AG08395 (cell line): Measurements from ENCODE around the gene ADCYAP1R1.

Experiments used
- DNase-seq: peaks from one replicate; pipeline ENCODE4 v3.0.0; 2012; ENCODE audit warnings: mixed read lengths, low spot score

The ADCYAP1R1 gene

DNA sequence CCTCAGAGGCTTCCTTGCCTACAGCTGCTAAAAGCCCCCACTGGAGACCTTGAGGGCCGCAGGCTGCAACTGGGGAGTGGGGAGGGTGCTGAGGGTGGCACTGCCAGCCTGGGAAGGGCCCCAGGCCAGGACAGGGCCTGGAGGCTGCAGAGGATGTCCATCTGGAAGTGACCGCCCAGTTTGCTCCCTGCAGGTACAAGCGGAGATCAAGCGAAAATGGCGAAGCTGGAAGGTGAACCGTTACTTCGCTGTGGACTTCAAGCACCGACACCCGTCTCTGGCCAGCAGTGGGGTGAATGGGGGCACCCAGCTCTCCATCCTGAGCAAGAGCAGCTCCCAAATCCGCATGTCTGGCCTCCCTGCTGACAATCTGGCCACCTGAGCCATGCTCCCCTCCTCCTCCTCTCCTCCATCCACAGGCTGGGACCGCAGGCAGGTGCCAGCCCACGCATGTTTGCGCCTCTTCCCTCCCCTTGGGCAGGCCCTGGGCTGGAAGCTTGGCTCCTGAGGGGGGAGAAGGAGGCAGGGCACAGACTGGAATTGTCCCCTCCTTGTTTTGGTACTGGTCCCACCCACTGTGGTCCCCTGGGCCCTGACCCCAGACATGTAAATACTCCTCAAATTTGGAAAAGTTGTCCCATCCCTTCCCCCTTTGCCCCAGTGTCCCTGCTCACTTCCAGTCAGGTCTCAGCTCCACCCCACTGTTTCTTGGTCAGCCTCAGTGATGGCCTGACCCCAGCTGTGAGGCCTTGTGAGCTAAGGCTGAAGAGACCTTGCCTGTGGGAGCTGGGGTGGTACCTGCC, 54.4 kb downstream of the ADCYAP1R1 start:
- DNase-seq = no peak

DNA sequence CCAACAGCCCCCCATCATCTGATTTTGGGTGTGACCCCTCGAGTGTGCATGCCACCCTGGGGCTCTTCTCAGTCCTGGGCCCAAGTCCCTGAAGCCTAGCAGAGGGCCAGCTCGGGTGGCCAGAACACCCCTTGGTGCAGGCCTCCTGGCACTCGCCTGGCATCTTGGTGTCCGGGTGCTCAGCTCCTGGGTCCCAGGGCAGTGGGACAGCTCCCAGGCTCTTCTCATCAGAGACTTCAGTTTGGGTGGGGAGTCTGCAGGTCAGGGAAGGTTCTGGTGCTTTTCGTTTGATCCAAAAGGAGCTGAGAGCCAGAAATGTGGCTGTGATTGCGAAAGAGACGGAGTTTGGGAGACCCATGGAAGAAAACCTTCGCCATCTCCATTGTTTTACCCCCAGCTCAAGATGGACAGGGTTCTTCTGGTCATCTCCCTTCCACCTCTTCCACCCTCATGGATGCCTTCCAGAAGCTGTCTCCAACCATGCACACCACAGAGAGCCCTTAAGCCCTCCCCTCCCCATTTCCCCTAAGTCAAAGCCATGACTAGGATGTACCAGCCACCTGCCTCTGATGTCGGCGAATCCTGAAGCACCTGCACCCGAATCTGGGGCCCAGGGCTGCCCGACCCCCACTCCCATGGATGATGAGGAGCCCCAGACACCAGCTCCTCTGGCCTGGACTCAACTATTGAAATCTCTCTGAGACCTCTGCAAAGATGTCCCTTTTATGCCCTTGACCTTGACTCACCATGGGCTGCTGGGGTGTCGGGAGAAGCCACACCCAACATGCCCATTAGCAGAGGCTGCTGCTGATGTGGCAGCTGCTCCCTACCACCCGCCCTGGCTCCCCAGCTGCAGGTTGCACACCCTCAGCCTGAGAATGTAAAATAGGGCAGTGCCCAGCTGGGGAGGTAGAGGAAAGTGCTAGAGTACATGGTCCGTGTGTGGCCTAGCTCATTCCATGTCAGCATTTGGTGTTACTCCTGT, 55.3 kb downstream of the ADCYAP1R1 start:
- DNase-seq = no peak

DNA sequence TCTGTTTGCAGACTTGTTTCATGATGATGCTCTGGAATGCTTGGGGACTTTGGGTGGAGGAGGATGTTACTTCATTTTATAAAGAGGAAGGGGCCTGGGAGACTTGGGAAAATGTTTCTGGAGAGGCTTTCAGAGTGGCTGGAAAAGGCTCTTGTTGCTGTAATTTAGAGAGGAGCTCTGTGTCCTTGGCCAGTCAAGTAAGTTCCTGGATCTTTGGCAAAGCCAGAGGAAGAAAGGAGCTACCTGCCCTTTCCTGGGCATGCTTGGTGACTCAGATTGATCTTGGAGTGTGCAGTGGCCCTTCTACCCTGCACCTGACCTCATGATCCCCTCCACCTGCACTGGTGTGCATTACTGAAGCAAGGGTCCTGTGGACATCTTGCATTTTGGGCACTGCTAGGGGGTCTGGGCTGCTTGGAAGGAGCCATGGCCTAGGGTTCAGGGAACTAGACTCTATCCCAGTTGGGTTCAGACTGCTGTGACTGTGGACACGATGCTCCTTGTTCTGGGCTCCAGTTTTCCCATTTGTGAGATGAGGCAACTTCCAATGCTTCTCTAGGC, 56.1 kb downstream of the ADCYAP1R1 start:
- no peak for DNase-seq

DNA sequence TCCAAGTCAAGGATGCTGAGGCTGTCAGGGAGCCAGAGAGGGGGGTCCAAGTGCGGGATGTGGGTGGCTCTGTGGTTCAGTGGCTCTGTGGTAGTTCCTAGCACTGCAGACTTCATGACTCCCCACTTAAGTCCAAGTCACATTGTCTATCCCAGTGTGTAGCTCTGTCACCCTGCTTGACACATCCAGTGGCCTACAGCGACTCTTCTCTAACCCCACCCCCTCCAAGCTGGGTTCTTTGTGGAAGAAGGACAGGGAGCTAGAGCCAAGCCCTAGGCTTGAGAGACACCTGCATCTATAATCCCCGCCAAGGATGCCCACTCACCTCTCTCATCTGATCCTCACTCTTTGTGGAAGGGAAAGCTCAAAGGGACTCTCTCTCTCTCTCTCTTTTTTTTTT, 57.6 kb downstream of the ADCYAP1R1 start:
- no peak for DNase-seq

DNA sequence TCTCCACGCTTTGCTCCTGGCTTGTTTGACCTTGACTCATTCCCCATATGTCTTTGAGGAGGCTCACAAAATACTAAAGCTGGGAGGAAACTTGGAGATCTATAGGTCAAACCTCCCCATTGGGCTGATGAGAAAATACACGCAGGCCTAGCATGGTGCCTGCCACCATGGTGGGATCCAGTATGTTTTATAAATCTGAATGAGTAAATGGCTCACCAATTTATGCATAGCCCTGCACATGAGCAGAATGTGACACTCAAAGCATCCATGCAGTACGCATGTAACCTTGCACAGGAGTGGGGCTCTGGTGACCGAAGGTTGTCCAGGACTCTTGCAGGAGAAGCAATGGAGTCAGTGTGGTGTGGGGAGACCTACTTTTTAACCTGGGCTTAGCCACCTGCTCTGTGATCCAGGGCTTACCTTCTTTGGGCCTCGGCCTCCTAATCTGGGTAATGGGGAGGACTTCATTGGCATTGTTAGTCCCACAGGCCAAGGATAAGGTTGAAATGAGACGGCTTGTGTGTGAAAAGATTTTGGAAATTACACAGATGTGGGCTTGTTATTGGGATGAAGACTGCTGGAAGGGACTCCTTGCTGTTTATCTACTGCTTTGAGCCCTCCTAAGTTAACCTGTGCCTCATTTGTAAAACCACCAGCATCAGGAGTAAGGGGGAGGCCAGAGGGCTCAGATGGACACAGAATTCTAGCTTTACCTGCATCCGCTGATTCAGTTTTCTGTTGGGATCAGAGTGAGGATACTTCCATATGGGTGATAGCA, 58.4 kb downstream of the ADCYAP1R1 start:
- no peak for DNase-seq

DNA sequence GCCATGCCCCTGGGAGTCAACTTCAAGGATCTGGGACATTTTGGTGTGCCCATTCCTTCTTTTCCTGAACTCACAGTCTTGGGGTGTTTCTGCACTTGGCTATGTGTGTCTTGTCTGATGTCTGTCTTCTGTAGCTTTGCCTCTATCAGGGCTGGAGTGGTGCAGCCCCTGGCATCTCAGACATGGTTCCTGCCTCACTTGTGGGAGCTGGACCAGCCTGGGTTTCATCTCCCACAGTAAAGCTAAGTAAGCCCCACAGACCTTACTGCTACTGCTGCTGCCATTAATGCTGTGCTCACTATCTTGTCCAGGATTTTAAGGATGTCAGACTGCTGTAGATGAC, 59.0 kb downstream of the ADCYAP1R1 start:
- DNase-seq = no peak

DNA sequence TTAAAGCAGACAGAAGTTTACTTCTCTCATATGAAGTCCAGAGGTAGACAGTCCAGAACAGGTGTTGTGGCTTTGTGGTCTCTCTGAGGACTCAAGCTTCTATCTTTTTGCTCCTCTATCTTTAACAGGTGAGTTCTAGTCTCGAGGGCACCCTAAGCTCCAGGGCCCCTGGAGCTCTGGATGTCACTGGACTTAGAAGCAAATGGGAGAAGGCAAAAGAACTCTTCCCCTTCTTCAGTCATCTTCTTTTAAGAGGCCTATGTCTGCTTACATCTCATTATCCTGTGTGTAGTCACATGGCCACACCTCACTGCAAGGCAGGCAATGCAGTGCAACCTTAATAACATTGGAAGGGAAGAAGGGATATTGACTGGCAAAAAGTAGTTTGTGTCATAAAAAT, 61.6 kb downstream of the ADCYAP1R1 start:
- no peak for DNase-seq

DNA sequence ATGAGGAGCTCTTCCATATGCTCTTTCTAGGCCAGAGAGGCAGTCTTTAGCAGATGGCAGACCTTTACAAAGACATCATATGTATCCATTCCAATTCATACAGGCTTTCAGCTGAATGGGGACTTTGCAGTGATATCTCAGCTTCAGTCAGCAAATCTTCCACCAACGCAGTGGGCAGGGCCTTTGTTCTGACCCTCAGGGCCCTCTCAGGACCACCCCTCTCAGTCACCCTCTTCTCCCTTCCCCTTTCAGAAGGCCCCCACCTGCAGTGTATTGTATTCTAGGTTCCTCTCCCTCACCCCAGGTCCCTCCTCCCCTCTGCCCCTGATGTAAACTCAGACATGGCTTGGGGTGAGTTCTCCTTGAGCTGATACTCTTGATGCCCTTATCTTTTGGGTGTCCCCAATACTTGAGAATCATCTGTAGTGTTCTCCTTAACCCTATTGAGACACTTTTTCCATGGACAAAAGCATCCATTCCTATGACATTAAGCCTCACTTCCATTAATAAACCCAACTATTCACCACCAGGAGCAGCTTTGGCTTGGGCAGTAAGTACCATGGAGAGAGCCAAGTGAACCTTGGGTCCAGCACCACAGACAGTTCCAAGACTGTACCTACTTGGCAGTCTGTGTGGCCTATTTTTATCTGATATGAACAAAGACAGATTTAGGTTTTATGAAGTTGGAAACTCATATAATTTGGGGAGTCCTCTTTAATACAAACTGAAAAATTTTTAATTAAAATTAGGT, 62.7 kb downstream of the ADCYAP1R1 start:
- peak; percentile 60 for DNase-seq

DNA sequence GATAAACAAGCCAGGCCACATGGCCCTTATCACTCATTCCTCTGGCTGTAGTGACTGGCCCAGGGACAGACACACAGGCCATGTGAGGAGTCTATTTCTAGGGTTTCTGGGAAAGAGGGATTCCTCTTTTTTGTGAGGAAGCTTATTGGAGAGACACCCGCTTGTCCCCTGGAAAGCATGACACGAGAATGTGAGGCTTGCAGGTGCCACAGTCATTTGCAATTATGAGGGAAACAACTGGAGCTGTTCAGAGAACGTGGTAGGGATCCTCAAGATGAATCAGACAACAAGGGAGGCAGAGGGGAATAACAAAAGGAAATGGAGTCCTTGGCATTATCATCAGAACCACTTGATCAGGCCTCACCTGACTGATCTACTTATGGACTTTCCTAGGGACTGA, 64.5 kb downstream of the ADCYAP1R1 start:
- no peak for DNase-seq

DNA sequence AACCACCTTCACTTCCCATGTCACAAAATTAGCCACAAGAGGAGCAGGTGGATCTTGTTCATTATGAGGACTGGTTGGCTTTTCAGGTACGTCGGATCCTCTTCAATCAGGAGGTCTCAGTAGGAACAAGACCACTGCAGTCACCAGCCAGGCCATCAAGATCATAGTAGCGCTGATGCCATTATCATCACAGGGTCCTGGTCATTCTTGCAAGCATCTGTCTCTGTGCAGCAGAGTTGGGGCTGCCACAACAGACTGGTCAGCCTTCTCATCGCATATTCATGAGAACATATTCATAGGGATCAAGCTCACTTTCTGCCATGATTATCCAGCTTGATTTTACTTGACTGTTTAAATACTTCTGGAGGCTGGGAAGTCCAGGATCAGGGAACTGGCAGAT, 67.1 kb downstream of the ADCYAP1R1 start:
- no peak for DNase-seq

DNA sequence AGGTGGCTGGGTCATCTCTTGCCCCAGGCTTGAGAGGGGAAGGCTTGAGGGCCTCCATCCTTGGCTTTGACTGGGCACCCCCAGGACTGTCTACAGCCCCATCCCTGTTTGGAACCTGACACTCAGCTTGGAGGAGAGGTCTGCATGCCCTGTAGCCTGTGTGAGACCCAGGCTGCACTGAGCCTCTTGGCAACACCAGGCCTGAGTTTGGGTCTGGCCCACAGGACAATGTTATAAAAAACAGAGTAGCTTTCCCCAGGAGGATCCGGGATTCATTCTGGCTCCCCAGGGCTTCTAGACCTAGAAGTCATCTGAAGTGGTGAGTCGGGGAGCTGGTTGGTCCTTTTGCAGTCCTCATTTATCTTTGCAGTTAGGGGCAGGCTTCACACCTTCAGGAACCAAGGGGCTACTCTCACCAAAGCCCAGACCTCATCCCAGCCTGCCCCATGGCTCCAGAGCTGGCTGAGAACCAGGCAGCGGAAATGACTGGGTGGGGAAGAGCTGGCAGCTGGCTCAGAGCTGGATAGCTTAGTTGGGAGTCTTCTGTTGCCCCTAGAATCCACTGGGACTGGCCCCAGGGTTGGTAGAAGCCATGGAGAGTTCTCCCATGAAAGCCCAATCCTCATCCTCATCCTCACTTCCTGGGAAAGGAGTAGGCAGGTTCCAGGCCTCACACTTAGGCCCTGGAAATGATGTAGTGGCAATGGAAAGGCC, 68.8 kb downstream of the ADCYAP1R1 start:
- no peak for DNase-seq

DNA sequence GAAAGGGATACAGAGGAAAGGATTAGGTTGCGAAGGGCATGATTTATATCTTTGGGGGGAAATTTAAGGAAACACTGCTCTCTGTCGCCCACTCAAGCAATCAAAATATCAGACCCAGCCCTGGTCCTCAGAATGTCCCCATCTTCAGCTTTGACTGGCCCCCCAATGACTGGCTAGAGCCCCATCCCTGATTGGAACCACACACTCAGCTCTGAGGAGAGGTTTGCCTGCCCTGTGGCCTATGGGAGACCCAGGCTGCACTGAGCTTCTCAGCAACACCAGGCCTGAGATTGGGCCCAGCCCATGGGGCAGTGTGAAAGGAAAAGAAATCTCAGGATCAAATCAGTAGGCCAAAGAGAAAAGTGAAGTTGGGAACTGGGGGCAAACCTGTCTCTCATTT, 69.5 kb downstream of the ADCYAP1R1 start:
- DNase-seq = no peak

DNA sequence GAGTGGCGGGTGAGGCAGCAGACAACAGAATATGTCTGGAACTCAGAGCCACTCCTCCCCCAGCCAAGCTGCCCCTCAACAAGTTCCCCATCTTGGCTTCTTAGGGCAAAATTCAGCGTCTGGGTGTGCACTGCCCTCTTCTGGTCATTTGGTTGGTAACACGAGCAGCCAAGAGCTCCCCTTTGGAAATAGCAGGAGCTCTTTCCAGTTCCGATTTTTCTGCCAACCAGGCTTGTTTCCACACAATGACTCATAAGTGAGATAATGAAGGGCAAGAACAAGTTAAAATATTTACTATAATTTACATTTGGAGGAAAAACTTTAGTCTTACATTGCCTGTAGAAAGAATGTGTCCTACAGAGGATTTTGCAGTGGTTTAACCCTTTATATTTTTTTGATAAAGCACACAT, 70.5 kb downstream of the ADCYAP1R1 start:
- DNase-seq = peak; percentile 82

DNA sequence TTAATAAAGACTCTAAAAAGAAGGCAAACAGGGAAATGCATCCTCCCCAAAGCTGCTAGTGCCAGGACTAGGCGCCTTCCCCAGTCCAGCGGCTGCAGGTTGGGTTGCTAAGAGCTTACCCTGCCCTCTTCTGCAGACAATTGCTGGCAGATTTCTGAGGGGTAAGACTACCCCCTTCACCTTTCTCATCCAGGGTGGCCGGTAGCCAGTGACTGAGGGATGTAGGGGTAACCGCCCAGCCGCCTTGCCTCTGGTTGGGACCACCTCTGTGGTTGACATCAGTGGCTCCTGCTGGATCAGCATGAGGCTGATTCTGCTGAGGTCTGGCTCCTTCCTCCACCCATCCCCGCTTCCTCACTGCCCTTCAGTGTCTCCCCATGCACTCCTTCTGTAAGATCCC, 71.2 kb downstream of the ADCYAP1R1 start:
- DNase-seq = no peak

DNA sequence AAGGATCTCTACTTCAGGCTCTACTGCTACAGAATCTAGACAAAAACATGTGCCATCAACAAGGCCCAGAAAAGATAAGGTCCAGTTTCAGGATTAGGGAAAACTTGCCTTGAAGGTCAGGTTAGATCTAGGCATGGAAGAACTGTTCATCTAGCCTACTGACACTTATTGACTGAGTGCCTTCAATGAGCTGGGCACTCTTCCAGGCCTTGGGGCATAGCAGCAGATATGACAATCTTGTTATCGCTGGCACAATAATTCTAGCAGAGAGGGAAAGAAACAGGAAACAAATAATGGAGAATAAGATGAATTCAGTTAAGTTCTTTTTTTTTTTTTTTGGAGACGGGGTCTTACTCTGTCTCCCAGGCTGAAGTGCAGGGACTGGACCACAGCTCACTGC, 71.6 kb downstream of the ADCYAP1R1 start:
- DNase-seq = no peak

DNA sequence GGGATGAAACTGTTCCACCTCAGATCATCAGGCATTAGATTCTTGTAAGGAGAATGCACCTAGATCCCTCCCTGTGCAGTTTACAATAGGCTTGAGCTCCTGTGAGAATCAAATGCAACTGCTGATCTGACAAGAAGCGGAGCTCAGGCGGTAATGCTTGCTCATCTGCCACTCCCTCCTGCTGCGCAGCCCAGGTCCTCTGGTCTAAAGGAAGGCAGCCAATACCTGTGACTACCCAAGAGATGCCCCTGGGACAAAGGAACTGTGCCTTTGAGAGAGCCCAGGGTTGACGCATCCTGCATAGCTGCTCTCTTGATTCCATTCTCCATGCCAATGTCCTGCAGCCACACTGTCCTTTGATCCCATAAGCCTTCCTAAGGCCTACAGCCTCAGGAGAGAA, 73.1 kb downstream of the ADCYAP1R1 start:
- no peak for DNase-seq

DNA sequence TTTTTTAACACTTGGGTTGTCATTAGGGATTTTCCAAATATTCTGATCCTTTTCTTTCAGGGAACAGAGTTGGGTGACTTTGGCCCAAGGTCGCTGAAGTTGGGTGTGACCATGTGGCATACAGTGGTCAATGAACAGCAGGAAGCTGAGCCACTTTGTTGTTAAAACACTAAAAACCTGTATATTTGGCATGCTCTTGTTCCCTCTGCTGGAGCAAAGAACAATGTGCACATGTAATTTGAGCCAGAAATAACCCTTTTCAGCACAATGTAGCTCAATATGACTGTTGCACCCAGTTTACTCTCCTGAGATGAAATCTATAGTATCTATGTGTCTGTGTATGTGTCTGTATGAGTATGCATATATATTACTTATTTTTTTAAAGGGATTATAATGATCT, 74.9 kb downstream of the ADCYAP1R1 start:
- peak; percentile 34 for DNase-seq

DNA sequence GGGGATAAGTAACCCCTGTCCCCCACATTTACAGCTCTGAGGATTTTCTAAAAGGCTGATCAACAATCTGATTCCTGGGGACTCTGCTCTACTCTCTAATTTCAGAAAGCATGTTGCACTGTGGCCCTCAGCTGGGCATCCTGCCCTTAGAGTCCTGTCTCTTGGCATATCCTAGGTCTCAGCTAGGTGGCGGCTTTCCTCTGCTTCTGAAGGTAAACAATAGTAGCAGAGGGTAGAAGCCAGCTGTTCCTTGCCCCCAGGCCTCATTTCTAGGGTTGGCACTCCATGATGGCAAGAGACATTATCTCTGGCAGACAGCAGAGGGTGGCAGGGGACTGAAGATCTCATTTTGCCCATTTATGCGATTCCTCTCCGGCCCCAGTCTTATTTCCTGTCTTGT, 77.0 kb downstream of the ADCYAP1R1 start:
- no peak for DNase-seq

DNA sequence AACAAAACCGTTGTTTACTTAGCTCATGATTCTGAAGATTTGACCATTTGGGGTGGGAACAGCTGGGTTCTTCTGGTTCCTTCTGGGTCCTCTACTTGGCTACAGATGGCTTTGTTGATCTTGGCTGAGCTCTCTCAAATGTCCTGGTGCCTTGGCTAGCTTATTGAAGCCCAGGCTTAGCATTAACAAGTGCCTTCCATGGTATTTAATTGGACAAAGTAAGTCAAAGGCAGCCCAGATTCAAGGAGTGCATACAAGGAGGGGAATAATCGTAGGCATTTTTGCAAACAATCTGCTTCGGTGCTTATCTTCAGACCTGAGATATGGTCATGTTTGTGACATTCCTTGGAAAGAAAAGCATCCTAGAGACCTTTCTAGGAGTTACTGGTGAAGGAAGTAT, 81.4 kb downstream of the ADCYAP1R1 start:
- no peak for DNase-seq
